Astrocyte of the spinal cord (primary cell): Measurements from ENCODE around the gene ZBTB9.
"Not testable (repeated sequence)": the region's sequence is repeated elsewhere in the genome, so short reads cannot be mapped to it uniquely, and the experiment has no call there.

Experiments
- DNase-seq: peaks from one replicate; pipeline ENCODE4 v3.0.0; 2011; ENCODE audit warnings: low read depth, low spot score
- H3K4me3 ChIP-seq: 2 replicates; pipeline ENCODE4 v1.5.1; 2011; ENCODE audit warnings: low read depth, mild to moderate bottlenecking, low read length, moderate library complexity
- CTCF ChIP-seq: IDR thresholded peaks from 2 replicates; pipeline ENCODE4 v1.5.1; 2012; ENCODE audit warnings: low read depth, mild to moderate bottlenecking, low read length, inconsistent platforms
- in situ Hi-C: cut with HindIII; loops from 2 replicates; pipeline ENCODE4 v1.10.0; 2017; ENCODE audit warnings: low sequenced_read_pairs

Gene ZBTB9

GRCh38 chr6:33483678-33484077 is 29.3 kb downstream of the ZBTB9 start:
- in situ Hi-C loops = no loop called here
- no peak for DNase-seq
- TF ChIP-seq CTCF = no peak
- no peak overlapping the region for H3K4me3 ChIP-seq

- in situ Hi-C loops, H3K4me3 ChIP-seq, DNase-seq: not testable (repeated sequence)
Observed at GRCh38 chr6:33484673-33485262, 30.4 kb downstream of the ZBTB9 start.

GRCh38 chr6:33485680-33486079 is 31.3 kb downstream of the ZBTB9 start:
- DNase-seq, H3K4me3 ChIP-seq, in situ Hi-C loops: not testable (repeated sequence)

- in situ Hi-C loops = no loop called here
- no peak for TF ChIP-seq CTCF
- no peak overlapping the region for H3K4me3 ChIP-seq
- DNase-seq = no peak
Observed at GRCh38 chr6:33488339-33488738, 34.0 kb downstream of the ZBTB9 start.

- no peak for DNase-seq
- TF ChIP-seq CTCF = no peak
- in situ Hi-C loops = no loop called here
- H3K4me3 ChIP-seq = no peak overlapping the region
Observed at GRCh38 chr6:33490198-33490597, 35.8 kb downstream of the ZBTB9 start.

- TF ChIP-seq CTCF = no peak
- in situ Hi-C loops = no loop called here
Observed at GRCh38 chr6:33490621-33491020, 36.2 kb downstream of the ZBTB9 start.

GRCh38 chr6:33492093-33492492 is 37.7 kb downstream of the ZBTB9 start:
- no peak overlapping the region for H3K4me3 ChIP-seq
- no peak for TF ChIP-seq CTCF
- in situ Hi-C loops = no loop called here
- no peak for DNase-seq

More at GRCh38 chr6:33490621-33491020, 36.2 kb downstream of the ZBTB9 start:
- H3K4me3 ChIP-seq = no peak overlapping the region
- DNase-seq = no peak

- no peak for TF ChIP-seq CTCF
- in situ Hi-C loops = no loop called here
Observed at GRCh38 chr6:33497157-33497556, 42.8 kb downstream of the ZBTB9 start.

More at GRCh38 chr6:33497157-33497556, 42.8 kb downstream of the ZBTB9 start:
- H3K4me3 ChIP-seq = no peak overlapping the region
- DNase-seq = no peak
